OCI-LY1 (cell line): ENCODE data around the gene IFIH1.

Experiments used
- EZH2 ChIP-seq: fragments of 200-600 bp; sonication (generic), shearing (Covaris generic); IDR thresholded peaks from 2 replicates; pipeline ENCODE4 v1.8.0; 2017; ENCODE audit warnings: borderline replicate concordance, mixed run types, mild to moderate bottlenecking, antibody characterized with exemption, low read length, moderate library complexity, mixed read lengths
- TF ChIP-seq, protein P1 (sequence below): fragments of 200-600 bp; sonication (generic), shearing (Covaris generic); IDR thresholded peaks from 2 replicates; pipeline ENCODE4 v1.5.1; 2017; ENCODE audit warnings: mild to moderate bottlenecking, antibody characterized with exemption, low read length, moderate library complexity, mixed read lengths

DNA sequence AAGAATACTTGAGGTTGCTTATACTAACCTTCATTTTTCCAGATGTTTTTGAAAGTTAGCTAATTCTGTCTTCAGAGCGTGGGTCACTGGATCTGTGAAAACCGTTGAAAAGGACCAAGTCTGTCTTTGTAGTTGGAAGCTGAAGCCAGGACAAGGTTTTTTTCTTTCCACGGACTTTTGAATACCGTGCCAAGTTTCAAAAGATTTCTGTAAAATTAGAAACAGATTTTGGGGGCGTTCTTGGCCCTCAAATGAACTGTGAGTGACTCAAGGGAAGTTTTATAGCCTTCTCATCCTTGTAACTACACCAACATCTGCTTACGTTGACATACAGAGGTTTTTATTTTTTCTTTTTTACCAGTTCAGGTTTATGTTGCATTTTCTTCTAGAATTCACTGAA, 75.2 kb downstream of the IFIH1 start, which contains the start of gene FAP:
- TF ChIP-seq, protein P1, sequence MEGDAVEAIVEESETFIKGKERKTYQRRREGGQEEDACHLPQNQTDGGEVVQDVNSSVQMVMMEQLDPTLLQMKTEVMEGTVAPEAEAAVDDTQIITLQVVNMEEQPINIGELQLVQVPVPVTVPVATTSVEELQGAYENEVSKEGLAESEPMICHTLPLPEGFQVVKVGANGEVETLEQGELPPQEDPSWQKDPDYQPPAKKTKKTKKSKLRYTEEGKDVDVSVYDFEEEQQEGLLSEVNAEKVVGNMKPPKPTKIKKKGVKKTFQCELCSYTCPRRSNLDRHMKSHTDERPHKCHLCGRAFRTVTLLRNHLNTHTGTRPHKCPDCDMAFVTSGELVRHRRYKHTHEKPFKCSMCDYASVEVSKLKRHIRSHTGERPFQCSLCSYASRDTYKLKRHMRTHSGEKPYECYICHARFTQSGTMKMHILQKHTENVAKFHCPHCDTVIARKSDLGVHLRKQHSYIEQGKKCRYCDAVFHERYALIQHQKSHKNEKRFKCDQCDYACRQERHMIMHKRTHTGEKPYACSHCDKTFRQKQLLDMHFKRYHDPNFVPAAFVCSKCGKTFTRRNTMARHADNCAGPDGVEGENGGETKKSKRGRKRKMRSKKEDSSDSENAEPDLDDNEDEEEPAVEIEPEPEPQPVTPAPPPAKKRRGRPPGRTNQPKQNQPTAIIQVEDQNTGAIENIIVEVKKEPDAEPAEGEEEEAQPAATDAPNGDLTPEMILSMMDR = no peak
- TF ChIP-seq EZH2 = no peak
